Non-pigmented ciliary epithelial cell (primary cell): ENCODE measurements around the gene POMT2.
"Not testable (repeated sequence)": the region's sequence is repeated elsewhere in the genome, so short reads cannot be mapped to it uniquely, and the experiment has no call there.

Experiments used
- DNase-seq: peaks from one replicate; pipeline ENCODE4 v3.0.0-alpha.2; 2010; ENCODE audit warnings: low read depth

Gene POMT2

GRCh38 chr14:77320238-77320935 is at the start of gene POMT2:
TSS of gene POMT2 (minus strand) at chr14:77320883. CDS start at chr14:77320681, 202 bp downstream.
- no peak for DNase-seq

- DNase-seq, result no peak
Measured at GRCh38 chr14:77369285-77369684, 48.6 kb upstream of the POMT2 start.

GRCh38 chr14:77364146-77364545 is 43.5 kb upstream of the POMT2 start:
- no peak for DNase-seq

GRCh38 chr14:77359626-77360025 is 38.9 kb upstream of the POMT2 start:
- no peak for DNase-seq

GRCh38 chr14:77356899-77357298 is 36.2 kb upstream of the POMT2 start:
- no peak for DNase-seq

DNA sequence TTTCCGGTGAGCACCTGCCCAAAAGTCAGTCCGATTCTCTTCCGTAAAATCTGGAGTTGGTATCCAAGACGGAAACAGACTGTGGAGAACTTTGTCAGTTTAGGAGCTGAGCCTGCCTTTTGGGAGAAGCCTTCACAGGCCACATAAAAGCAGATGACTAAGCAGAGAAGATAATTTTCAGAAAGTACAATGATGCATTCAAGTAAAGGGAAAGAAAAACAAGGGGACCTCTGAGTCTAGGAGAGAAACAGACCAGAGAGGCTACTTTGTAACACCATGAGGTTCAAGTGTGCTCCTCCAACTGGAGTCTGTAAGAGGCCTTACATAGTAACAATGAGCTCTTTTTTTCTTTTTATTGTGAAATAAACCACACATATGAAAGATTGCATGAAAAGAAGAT is 35.1 kb upstream of the POMT2 start:
- no peak for DNase-seq

GRCh38 chr14:77353469-77354141 is 32.9 kb upstream of the POMT2 start:
- DNase-seq, result no peak

DNA sequence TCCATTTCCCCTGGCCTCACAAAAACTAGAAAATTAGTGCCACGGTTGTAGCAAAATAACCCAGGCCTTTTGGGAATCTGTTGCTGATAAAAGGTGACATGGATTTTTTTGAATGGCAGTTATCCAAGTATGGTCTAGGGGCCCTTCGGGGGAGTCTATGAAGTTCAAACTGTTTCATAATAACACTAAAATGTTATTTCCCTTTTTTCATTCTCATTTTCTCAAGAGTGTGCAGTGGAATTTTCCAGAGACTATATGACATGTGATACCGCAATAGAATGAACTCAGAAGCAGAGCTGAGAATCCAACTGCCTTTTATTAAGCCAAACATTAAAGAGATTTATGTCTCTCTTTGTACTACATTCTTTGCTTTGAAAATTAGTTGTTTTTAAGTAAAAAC is 27.1 kb upstream of the POMT2 start:
- DNase-seq, result no peak

DNA sequence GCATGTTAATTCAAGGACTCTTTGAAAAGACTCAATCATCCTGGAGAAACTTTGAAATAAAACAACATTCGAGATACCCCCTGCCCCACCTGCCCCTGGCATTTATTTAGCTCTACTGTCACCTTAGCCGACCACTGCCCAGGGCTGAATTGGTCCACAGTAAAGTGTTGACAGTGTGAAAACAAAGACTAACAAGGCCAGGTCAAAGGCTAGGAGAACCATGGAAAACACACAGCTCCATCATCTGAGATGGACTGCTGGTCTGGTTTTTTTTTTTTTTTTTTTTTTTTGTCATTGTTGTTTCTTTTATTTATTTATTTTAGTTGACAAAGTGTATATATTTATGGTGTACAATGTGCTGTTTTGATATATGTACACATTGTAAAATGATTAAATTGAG is 25.8 kb upstream of the POMT2 start:
- no peak for DNase-seq

DNA sequence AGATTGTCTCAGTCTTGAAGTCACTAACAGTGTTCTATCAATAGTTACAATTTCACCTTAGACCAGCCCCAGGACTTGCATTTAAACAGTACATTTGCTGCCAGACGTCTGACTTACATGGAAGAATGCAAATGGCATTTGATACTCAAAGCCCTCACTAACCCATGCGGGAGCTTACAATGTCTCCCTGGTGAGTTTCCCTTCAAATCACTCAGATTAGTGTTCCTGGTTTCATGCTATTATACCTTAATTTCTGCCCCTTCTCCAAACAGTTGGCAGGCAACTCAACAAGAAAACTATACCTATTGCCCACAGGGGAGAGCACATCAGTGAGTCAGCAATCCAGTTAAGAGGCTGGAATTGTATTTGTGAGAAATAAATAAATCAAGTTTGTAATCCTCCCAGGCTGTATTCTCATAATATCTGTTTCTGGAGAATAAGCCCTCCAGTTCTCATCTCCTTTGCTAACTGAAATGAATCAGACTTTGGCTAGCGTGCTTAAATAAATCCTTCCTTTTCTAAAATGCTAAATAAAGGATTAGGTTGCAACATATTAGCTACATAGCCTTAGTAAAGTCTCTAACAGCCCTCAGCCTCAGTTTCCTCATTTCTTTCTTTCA is 23.8 kb upstream of the POMT2 start:
- no peak for DNase-seq

DNA sequence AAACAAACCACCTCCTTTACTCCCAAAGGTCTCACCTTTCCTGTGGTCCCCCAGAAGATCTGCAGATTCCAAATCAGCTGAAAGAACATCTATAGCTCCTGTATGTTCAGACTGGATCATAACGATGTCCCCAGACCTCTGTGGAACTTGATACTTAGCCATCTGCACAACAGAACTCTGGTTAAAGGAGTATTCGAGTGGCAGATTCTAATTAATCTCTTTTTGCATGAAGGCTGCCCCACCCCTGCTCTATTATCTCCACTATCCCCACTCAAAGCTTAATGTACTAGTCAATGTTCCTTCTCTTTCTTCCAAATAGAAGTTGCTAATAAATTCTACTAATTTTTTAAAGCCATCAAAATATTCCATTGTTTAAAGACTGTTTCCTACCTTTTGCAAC is 23.0 kb upstream of the POMT2 start:
- no peak for DNase-seq

- no peak for DNase-seq
Measured at GRCh38 chr14:77342726-77343397, 22.2 kb upstream of the POMT2 start.

GRCh38 chr14:77340389-77340788 is 19.7 kb upstream of the POMT2 start:
- DNase-seq, result no peak

GRCh38 chr14:77339407-77339806 is 18.7 kb upstream of the POMT2 start:
- no peak for DNase-seq

GRCh38 chr14:77338302-77338701 is 17.6 kb upstream of the POMT2 start:
- no peak for DNase-seq

DNA sequence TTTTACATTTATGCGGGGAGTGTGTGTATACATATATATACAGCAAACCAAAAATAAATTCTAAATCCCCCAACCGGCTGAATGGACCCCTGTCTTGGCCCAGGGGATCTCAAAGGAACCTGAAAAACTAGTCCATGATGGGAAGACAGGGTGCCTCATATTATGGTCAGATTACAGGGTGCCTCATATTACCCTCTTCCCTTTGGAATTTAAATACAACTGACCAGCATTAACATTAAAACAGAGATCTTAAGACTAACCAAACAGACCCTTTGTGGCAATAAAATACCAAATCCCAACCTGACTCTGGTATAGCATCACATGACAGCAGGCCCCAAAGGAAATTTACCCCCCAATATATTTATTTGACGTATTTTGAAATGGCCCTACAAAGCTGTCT is 17.2 kb upstream of the POMT2 start:
- no peak for DNase-seq

DNA sequence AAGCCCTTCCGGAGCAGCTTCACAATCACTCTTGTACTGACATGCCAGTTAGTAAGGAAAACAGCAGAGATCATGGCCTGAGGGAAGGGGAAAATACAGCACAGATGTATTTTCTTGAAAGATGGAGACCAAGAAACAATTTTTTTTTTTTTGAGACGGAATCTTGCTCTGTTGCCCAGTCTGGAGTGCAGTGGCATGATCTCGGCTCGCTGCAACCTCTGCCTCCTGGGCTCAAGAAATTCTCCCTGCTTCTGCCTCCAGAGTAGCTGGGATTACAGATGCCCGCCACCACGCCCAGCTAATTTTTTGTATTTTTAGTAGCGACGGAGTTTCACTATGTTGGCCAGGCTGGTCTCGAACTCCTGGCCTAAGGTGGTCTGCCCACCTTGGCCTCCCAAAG is 16.6 kb upstream of the POMT2 start:
- not testable (repeated sequence) for DNase-seq

- DNase-seq, result no peak
Measured at GRCh38 chr14:77335576-77335975, 14.9 kb upstream of the POMT2 start.

GRCh38 chr14:77329872-77330271 is 9.2 kb upstream of the POMT2 start:
- no peak for DNase-seq

DNA sequence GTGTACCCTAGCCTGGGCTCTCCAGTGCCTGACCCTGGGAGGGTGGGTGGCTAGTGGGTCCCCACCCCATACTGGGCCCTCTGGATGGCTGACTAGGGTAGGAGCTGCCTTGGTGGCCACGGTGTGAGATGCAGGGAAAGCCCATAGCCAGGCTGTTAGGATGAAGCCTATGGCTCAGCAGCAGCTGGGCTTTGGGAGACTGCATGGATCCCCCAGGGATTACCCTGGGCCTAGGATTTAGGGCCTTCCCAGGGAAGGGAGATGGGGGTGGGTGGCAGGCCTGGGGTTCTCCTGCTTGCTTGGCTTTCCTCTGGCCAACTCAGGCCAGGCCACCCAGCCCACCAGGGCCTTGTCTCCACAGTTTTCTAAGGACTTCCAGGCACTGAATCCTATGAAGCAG is 6.4 kb upstream of the POMT2 start:
- no peak for DNase-seq

GRCh38 chr14:77325746-77326094 is 5.0 kb upstream of the POMT2 start:
- DNase-seq, result no peak

- no peak for DNase-seq
Measured at GRCh38 chr14:77324816-77325745, 4.4 kb upstream of the POMT2 start.
